Gastrocnemius medialis (tissue), 4 donors: ENCODE measurements around the gene TTC28. TPM values are rescaled to one million over a fixed set of nuclear protein-coding genes. Genes with fewer than 3 reads are reported as not detected.

Source experiments
- ATAC-seq, 2 donors: fragments of 150-250 bp; one replicate each; pipeline ENCODE4 v1.9.1; 2016
- DNase-seq, 2 donors: peaks; one replicate each; pipeline ENCODE4 v3.0.0-alpha.2; 2019
- H3K27ac ChIP-seq, 4 donors: fragments of 200-600 bp; sonication (generic); 1 replicate in 1 of 4; 2 replicates in 3 of 4; pipeline ENCODE4 v1.5.1; 2016 to 2018; ENCODE audit warnings: mild to moderate bottlenecking in 2 of 4, moderate library complexity in 1 of 4
- H3K27me3 ChIP-seq, 3 donors: fragments of 200-600 bp; sonication (generic) in 2 of 3; 1 replicate in 1 of 3; 2 replicates in 2 of 3; pipeline versions ENCODE4 v1.5.1 to v1.6.0; 2016 to 2019; ENCODE audit warnings: mild to moderate bottlenecking in 1 of 3, moderate library complexity in 1 of 3
- H3K36me3 ChIP-seq, 2 donors: fragments of 200-600 bp; sonication (generic) in 1 of 2; one replicate each; pipeline ENCODE4 v1.5.1; 2017 to 2018
- H3K4me1 ChIP-seq, 2 donors: fragments of 200-600 bp; sonication (generic) in 1 of 2; one replicate each; pipeline ENCODE4 v1.5.1; 2016 to 2017; ENCODE audit warnings: mild to moderate bottlenecking in 2 of 2
- H3K4me3 ChIP-seq, 4 donors: fragments of 200-600 bp; sonication (generic) in 3 of 4; 1 replicate in 1 of 4; 2 replicates in 3 of 4; pipeline ENCODE4 v1.5.1; 2016 to 2019; ENCODE audit warnings: mild to moderate bottlenecking in 2 of 4
- H3K9me3 ChIP-seq, 3 donors: fragments of 200-600 bp; sonication (generic) in 2 of 3; 1 replicate in 1 of 3; 2 replicates in 2 of 3; pipeline ENCODE4 v1.5.1; 2016 to 2019
- POLR2A ChIP-seq, 2 donors: fragments of 450-650 bp; IDR thresholded peaks; one replicate each; pipeline ENCODE4 v1.6.1; 2017; ENCODE audit warnings: antibody characterized with exemption in 2 of 2, mild to moderate bottlenecking in 2 of 2, moderate library complexity in 2 of 2
- in situ Hi-C, 4 donors: fragments of 200-750 bp; cut with MboI; loops; one replicate each; pipeline versions ENCODE4 v1.15.0 to v1.8.0; 2017; ENCODE audit warnings: low sequenced_read_pairs in 4 of 4
- intact Hi-C: fragments of 100-400 bp; cut with DNase I; formaldehyde crosslinking; loops from one replicate; pipeline ENCODE4 v1.15.1; 2023; ENCODE audit warnings: low total_unique reads
- total RNA-seq, 4 donors: library from RNA; depleted of rRNA; stranded (reverse); fragments of >200 nt; gene quantifications; one replicate each; pipeline versions ENCODE4 v1.1.0 to v1.2.3, GENCODE V29; 2016
- TF ChIP-seq, protein P1 (sequence below), 5 experiments: fragments of 450-650 bp in 3 of 5; fragments of 200-600 bp in 2 of 5; sonication (generic) in 2 of 5; IDR thresholded peaks in 4 of 5; conservative IDR thresholded peaks in 1 of 5; 1 replicate in 4 of 5; 2 replicates in 1 of 5; pipeline ENCODE4 v1.5.1; 2016 to 2019; ENCODE audit warnings: antibody characterized with exemption in 5 of 5, mild to moderate bottlenecking in 3 of 5, moderate library complexity in 3 of 5

The TTC28 gene
- total RNA-seq, 4 donors from 2014 or later = 6.3 to 18.1 (median 8.4) TPM

DNA sequence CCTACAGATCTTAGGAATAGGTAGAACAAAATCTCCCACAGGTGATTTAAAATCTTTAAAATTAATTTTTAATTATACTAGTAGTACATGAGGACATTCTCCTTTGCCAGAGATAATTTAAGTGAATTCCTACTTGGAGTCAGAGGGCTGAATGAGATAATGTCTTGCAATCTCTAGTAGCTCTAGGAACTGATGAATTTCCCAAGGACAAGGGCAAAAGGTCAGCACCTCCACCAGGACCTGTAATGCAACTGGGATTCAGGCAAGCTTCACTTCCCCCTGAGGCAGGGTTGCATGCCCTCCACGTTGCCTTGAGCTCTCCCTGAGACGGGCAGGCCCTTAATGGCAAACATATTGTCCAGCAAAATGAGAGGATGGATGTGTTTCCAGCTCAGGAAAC, 430.2 kb downstream of the TTC28 start:
- no peak for ATAC-seq
- H3K9me3 ChIP-seq = no peaks in the 10 kb centered on the region
- TF ChIP-seq, protein P1, sequence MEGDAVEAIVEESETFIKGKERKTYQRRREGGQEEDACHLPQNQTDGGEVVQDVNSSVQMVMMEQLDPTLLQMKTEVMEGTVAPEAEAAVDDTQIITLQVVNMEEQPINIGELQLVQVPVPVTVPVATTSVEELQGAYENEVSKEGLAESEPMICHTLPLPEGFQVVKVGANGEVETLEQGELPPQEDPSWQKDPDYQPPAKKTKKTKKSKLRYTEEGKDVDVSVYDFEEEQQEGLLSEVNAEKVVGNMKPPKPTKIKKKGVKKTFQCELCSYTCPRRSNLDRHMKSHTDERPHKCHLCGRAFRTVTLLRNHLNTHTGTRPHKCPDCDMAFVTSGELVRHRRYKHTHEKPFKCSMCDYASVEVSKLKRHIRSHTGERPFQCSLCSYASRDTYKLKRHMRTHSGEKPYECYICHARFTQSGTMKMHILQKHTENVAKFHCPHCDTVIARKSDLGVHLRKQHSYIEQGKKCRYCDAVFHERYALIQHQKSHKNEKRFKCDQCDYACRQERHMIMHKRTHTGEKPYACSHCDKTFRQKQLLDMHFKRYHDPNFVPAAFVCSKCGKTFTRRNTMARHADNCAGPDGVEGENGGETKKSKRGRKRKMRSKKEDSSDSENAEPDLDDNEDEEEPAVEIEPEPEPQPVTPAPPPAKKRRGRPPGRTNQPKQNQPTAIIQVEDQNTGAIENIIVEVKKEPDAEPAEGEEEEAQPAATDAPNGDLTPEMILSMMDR (IDR thresholded peaks at IDR 0.05 in 4 of 5, conservative IDR thresholded peaks at IDR 0.05 in 1 of 5) = no peak
- no peak for TF ChIP-seq POLR2A (IDR thresholded peaks at IDR 0.05)
- no peaks in the 10 kb centered on the region for H3K36me3 ChIP-seq
- DNase-seq = no peak
- intact Hi-C loops (no loop called here), in situ Hi-C loops (no loop called here)
- H3K4me1 ChIP-seq = peaks cover 50 to 53% of the 10 kb centered on the region in 2 donors
- no peak overlapping the region for H3K27ac ChIP-seq
- H3K27me3 ChIP-seq = no peaks in the 10 kb centered on the region
- H3K4me3 ChIP-seq = no peak overlapping the region

DNA sequence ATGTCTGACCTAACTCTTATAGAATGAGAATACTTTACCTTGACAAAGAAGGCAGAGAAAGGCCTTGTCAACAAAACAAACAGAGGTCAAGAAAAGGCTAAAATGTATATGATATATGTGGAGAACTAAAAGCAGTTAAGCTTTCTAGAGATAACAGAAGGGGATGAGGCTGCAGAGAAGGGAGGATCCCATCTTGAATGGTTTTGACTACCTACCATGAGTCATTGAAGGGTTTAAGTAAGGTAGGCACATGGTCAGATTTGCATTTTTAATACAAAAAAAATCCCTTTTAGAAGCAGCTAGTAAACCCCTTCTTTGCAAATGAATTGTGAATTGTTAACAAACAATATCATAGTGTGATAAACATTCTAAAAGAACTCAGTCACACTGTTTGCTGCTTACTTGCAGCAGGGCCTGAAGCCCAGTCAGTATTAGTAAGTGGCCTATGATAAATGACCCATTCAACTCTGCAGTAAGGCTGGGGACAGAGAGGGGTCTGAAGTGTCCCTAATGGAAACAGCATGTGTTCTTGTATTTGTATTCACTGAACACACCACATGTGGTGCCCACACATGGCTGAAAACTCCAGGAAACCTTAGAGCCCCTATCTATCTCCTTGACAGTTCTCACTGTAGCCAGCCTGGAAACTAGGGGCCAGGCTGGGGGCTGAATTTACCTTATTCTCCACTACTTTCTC, 431.8 kb downstream of the TTC28 start:
- Histone ChIP-seq H3K4me1 (peaks cover 50 to 52% of the 10 kb centered on the region in 2 donors), H3K36me3 (no peaks in the 10 kb centered on the region), H3K27ac (no peak overlapping the region), H3K4me3 (no peak overlapping the region), H3K27me3 (no peaks in the 10 kb centered on the region), H3K9me3 (no peaks in the 10 kb centered on the region)
- no peak for DNase-seq
- intact Hi-C loops = no loop called here
- in situ Hi-C loops = no loop called here
- ATAC-seq = no peak
- TF ChIP-seq, protein P1 (IDR thresholded peaks at IDR 0.05 in 4 of 5, conservative IDR thresholded peaks at IDR 0.05 in 1 of 5) = no peak

DNA sequence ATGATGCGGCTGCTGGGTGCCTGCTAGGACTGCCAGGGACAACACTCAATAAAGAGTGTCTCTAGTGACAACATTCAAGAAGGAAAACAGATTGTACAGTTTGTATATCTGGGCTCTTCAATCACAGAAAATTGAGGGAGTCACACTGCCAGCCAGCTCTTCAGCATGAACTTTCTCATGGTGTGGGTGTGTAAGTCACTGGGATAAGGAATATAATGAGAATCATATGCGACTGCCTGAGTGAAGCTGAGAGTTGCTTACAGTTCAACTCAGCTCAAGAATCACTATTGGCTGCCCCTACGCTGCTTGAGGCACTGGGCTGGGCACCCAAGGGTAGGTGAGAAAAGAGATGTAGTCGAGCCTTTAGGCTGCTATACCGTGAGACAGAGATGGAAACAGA, 432.5 kb downstream of the TTC28 start:
- Histone ChIP-seq H3K27ac (no peak overlapping the region), H3K4me3 (no peak overlapping the region), H3K27me3 (no peaks in the 10 kb centered on the region), H3K4me1 (peaks cover 43 to 46% of the 10 kb centered on the region in 2 donors), H3K9me3 (no peaks in the 10 kb centered on the region), H3K36me3 (no peaks in the 10 kb centered on the region)
- DNase-seq (no peak), ATAC-seq (no peak)
- intact Hi-C loops (no loop called here), in situ Hi-C loops (no loop called here)
- no peak for TF ChIP-seq POLR2A (IDR thresholded peaks at IDR 0.05)
- TF ChIP-seq, protein P1 (IDR thresholded peaks at IDR 0.05 in 4 of 5, conservative IDR thresholded peaks at IDR 0.05 in 1 of 5) = no peak

DNA sequence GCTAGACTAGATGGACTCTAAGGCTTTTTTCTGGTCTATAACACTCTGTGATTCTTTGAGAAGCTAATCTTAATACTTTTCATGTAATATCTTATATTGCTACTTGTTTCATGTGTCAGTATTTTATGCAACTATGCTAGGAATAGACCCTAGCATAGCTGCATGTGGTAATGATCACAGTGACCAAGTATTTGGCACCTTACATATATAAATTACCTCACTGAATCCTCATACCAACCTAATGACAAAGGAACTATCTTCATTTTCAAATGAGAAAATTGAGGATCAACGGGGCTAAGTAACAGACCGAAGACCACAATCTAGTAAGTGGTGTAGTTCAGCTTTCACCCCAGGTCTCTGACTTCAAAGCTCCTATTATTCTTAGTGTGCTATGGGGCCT, 433.2 kb downstream of the TTC28 start:
- in situ Hi-C loops = no loop called here
- ATAC-seq (no peak), DNase-seq (no peak)
- no peak for TF ChIP-seq POLR2A (IDR thresholded peaks at IDR 0.05)
- TF ChIP-seq, protein P1 (IDR thresholded peaks at IDR 0.05 in 4 of 5, conservative IDR thresholded peaks at IDR 0.05 in 1 of 5) = no peak
- H3K36me3 ChIP-seq = no peaks in the 10 kb centered on the region
- peaks cover 40 to 46% of the 10 kb centered on the region in 2 donors for H3K4me1 ChIP-seq
- H3K27ac ChIP-seq = no peak overlapping the region
- no peaks in the 10 kb centered on the region for H3K27me3 ChIP-seq
- intact Hi-C loops = no loop called here
- no peaks in the 10 kb centered on the region for H3K9me3 ChIP-seq
- no peak overlapping the region for H3K4me3 ChIP-seq
